SH-SY5Y (cell line): Measurements from ENCODE around the gene SKAP2.

Source experiments
- GATA2 ChIP-seq: IDR thresholded peaks from 2 replicates; pipeline ENCODE4 v1.6.1; 2011; ENCODE audit warnings: mild to moderate bottlenecking, low read depth, low read length
- GATA3 ChIP-seq: IDR thresholded peaks from 2 replicates; pipeline ENCODE4 v1.6.1; 2011; ENCODE audit warnings: low read depth, mild to moderate bottlenecking, low read length, moderate library complexity

- TF ChIP-seq GATA2 (no peak), GATA3 (no peak)
Measured at GRCh38 chr7:26649388-26649787, 215.0 kb downstream of the SKAP2 start.
